ENCODE data around the gene CACNA2D2. TPM values are rescaled to one million over a fixed set of nuclear protein-coding genes. Genes with fewer than 3 reads are reported as not detected.

CACNA2D2 gene
- total and polyA plus RNA-seq, 2 of the 13 experiments (the other 11 are each of a cell fraction or from before 2014, with no cell fraction given), result not detected

DNA sequence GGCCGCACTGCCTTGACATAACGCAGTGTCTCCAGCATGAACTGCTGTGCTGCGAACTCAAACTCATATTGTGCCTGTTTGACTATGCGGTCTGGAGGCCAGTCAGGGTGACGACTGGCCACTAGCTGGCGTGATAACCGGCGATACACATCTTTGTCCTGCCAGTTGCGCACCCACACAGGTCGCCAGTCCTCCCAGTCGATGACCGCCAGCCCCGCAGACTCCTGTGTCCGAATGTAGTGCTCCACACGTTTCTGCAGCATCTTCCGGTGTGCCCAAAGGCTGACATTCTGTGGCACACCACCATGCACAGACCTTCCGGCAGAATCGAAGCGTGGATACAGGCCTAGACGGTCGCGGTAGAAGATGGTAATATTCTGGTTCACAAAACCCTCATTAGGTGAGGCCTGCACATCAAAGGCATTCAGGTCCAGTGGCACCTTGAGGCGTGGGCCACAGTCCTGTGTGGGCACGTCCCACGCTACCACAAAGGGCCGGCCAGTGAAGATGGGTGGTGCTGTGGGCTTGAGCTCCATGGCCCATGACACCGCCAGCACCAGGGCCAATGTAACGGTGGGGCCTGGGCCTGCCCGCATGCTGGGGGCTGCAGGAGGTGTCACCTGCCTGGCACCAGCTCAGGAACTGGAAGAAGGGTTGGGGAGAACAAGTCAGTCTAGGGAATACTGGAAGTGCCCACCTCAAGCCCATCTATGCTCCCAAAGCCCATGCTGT lies 183.4 kb downstream of the CACNA2D2 start (continued):
- TF ChIP-seq ZNF646 (CRISPR knock-in tag; IDR thresholded peaks at IDR 0.05) (no peak), HNF4A (CRISPR knock-in tag; IDR thresholded peaks at IDR 0.05) (no peak), DNMT1 (CRISPR knock-in tag; IDR thresholded peaks at IDR 0.05) (peak; percentile 40; the same call in 1 of the 2 replicates), SOX5 (CRISPR knock-in tag; IDR thresholded peaks at IDR 0.05; ENCODE audit: borderline replicate concordance) (no peak), HIVEP1 (CRISPR knock-in tag; IDR thresholded peaks at IDR 0.05) (no peak), ZNF143 (CRISPR knock-in tag; IDR thresholded peaks at IDR 0.05) (no peak; the same call in 1 of the 2 replicates), HNF4G (IDR thresholded peaks at IDR 0.05; ENCODE audit: borderline replicate concordance, low read depth, low read length) (no peak), HNF4G (CRISPR knock-in tag; IDR thresholded peaks at IDR 0.05; ENCODE audit: borderline replicate concordance, low read depth) (no peak), ZNF605 (CRISPR knock-in tag; IDR thresholded peaks at IDR 0.05) (no peak), ZBTB49 (CRISPR knock-in tag; IDR thresholded peaks at IDR 0.05; ENCODE audit: borderline replicate concordance) (no peak), ZNF317 (CRISPR knock-in tag; IDR thresholded peaks at IDR 0.05) (no peak), TEF (CRISPR knock-in tag; IDR thresholded peaks at IDR 0.05) (no peak), ELK4 (CRISPR knock-in tag; IDR thresholded peaks at IDR 0.05; ENCODE audit: borderline replicate concordance) (no peak), ZNF3 (CRISPR knock-in tag; IDR thresholded peaks at IDR 0.05) (no peak), ZNF644 (CRISPR knock-in tag; IDR thresholded peaks at IDR 0.05; ENCODE audit: low read depth) (no peak), ZNF264 (CRISPR knock-in tag; IDR thresholded peaks at IDR 0.05) (no peak)
- TF ChIP-seq, protein P1, sequence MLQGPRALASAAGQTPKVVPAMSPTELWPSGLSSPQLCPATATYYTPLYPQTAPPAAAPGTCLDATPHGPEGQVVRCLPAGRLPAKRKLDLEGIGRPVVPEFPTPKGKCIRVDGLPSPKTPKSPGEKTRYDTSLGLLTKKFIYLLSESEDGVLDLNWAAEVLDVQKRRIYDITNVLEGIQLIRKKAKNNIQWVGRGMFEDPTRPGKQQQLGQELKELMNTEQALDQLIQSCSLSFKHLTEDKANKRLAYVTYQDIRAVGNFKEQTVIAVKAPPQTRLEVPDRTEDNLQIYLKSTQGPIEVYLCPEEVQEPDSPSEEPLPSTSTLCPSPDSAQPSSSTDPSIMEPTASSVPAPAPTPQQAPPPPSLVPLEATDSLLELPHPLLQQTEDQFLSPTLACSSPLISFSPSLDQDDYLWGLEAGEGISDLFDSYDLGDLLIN (CRISPR knock-in tag; IDR thresholded peaks at IDR 0.05; ENCODE audit: borderline replicate concordance), result no peak

All from HepG2 (cell line).